Smooth muscle cell (in vitro differentiated cells): ENCODE results near the gene NELL1. TPM values are rescaled to one million over a fixed set of nuclear protein-coding genes. Genes with fewer than 3 reads are reported as not detected.
"Not testable (repeated sequence)": the region's sequence is repeated elsewhere in the genome, so short reads cannot be mapped to it uniquely, and the experiment has no call there.

Source experiments
- DNase-seq: peaks from one replicate; lab custom pipeline; 2025; ENCODE audit not compliant: unreplicated experiment; lab: John Stamatoyannopoulos, UW
- H2AFZ ChIP-seq: fragments of 200-600 bp; sonication (generic); 2 replicates; pipeline ENCODE4 v1.6.0; 2016; ENCODE audit warnings: antibody characterized with exemption, low read depth, mild to moderate bottlenecking
- H3F3A ChIP-seq: fragments of 200-600 bp; sonication (generic); 2 replicates; pipeline ENCODE4 v1.6.0; 2017; ENCODE audit warnings: antibody characterized with exemption, low read depth
- H3K27ac ChIP-seq: fragments of 200-600 bp; sonication (generic); 2 replicates; pipeline ENCODE4 v1.5.1; 2016; ENCODE audit warnings: low read depth, mild to moderate bottlenecking
- H3K27me3 ChIP-seq: fragments of 200-600 bp; sonication (generic); 2 replicates; pipeline ENCODE4 v1.6.1; 2016; ENCODE audit warnings: low read depth, mild to moderate bottlenecking
- H3K36me3 ChIP-seq: fragments of 200-600 bp; sonication (generic); 2 replicates; pipeline ENCODE4 v1.5.1; 2016; ENCODE audit warnings: low read depth
- H3K4me1 ChIP-seq: fragments of 200-600 bp; sonication (generic); 2 replicates; pipeline ENCODE4 v1.5.1; 2016; ENCODE audit warnings: low read depth
- H3K4me2 ChIP-seq: fragments of 200-600 bp; sonication (generic); 2 replicates; pipeline ENCODE4 v1.6.0; 2016; ENCODE audit warnings: mild to moderate bottlenecking
- H3K4me3 ChIP-seq: fragments of 200-600 bp; sonication (generic); 2 replicates; pipeline ENCODE4 v1.5.1; 2016; ENCODE audit warnings: mild to moderate bottlenecking
- H3K79me2 ChIP-seq: fragments of 200-600 bp; sonication (generic); 2 replicates; pipeline ENCODE4 v1.6.0; 2016; ENCODE audit warnings: low read depth, mild to moderate bottlenecking
- H3K9ac ChIP-seq: fragments of 200-600 bp; sonication (generic); 2 replicates; pipeline ENCODE4 v1.6.0; 2016; ENCODE audit warnings: low read depth
- H3K9me3 ChIP-seq: fragments of 200-600 bp; sonication (generic); replicated peaks from 2 replicates; pipeline ENCODE4 v1.5.1; 2016; ENCODE audit warnings: low read depth
- H4K20me1 ChIP-seq: fragments of 200-600 bp; sonication (generic); 2 replicates; pipeline ENCODE4 v1.6.0; 2016; ENCODE audit warnings: low read depth
- whole genome bisulfite sequencing: methylation state at CpG from one replicate; pipeline ENCODE4 v1.1.7; 2016; ENCODE audit warnings: low lambda C conversion rate; 5-methylcytosine and 5-hydroxymethylcytosine counted together
- polyA plus RNA-seq: library from polyadenylated mRNA; unstranded; fragments of >200 nt; fragmentation: Nextera tagmentation; extraction: Ambion mirVana; gene quantifications from 2 replicates; pipeline ENCODE4 v1.2.1, GENCODE V29; 2016
- total RNA-seq: library from RNA; depleted of rRNA; stranded (reverse); fragments of >200 nt; gene quantifications from 2 replicates; pipeline ENCODE4 v1.2.3, GENCODE V29; 2014
- TF ChIP-seq, protein P1 (sequence below): fragments of 200-600 bp; sonication (generic); IDR thresholded peaks from 2 replicates; pipeline ENCODE4 v1.5.1; 2017; ENCODE audit warnings: borderline replicate concordance, mild to moderate bottlenecking, antibody characterized with exemption; ENCODE audit not compliant: insufficient read depth, poor library complexity, severe bottlenecking

The NELL1 gene
- total and polyA plus RNA-seq, 2 experiments from 2014 or later: not detected

DNA sequence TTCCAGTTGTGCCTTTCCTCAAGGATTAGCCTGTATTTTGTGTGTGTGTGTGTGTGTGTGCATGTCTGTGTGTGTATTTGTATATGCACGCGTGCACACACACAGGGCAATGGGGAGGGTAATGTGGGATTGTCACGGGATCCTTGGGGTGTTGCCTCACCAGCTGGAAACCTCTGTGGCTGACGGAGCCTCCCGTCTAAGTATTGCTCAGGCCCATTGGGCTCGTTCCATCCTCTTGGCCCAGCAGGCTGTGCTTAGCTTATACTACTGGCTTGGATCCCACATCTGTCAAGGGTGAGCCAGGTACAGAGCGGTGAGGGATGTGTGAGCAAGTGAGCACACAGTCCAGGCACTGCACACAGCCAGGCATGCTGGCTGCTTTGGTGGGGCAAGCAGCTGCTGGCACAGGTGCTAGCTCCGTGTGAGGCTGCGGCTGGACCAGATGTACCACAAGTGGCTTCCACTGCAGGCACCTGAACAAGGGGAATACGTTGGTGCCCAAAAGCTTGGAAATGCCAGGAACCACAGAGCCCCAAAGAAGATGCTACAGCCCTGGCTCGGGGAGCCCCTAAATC, 462.8 kb downstream of the NELL1 start:
- H3K9me3 ChIP-seq: no peaks in the 10 kb centered on the region
- H3K4me2 ChIP-seq: no peak overlapping the region
- no peaks in the 10 kb centered on the region for H4K20me1 ChIP-seq
- no peaks in the 10 kb centered on the region for H3K36me3 ChIP-seq
- no peaks in the 10 kb centered on the region for H3K79me2 ChIP-seq
- no peak overlapping the region for H3K9ac ChIP-seq
- no peak overlapping the region for H3K27ac ChIP-seq
- no peaks in the 10 kb centered on the region for H3F3A ChIP-seq
- no peak for DNase-seq
- no peak overlapping the region for H3K4me3 ChIP-seq
- H2AFZ ChIP-seq: no peak overlapping the region
- no peaks in the 10 kb centered on the region for H3K4me1 ChIP-seq
- whole genome bisulfite sequencing: 91% methylated on average over 11 of the region's 11 CpGs
- TF ChIP-seq, protein P1, sequence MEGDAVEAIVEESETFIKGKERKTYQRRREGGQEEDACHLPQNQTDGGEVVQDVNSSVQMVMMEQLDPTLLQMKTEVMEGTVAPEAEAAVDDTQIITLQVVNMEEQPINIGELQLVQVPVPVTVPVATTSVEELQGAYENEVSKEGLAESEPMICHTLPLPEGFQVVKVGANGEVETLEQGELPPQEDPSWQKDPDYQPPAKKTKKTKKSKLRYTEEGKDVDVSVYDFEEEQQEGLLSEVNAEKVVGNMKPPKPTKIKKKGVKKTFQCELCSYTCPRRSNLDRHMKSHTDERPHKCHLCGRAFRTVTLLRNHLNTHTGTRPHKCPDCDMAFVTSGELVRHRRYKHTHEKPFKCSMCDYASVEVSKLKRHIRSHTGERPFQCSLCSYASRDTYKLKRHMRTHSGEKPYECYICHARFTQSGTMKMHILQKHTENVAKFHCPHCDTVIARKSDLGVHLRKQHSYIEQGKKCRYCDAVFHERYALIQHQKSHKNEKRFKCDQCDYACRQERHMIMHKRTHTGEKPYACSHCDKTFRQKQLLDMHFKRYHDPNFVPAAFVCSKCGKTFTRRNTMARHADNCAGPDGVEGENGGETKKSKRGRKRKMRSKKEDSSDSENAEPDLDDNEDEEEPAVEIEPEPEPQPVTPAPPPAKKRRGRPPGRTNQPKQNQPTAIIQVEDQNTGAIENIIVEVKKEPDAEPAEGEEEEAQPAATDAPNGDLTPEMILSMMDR: no peak
- H3K27me3 ChIP-seq: no peaks in the 10 kb centered on the region

DNA sequence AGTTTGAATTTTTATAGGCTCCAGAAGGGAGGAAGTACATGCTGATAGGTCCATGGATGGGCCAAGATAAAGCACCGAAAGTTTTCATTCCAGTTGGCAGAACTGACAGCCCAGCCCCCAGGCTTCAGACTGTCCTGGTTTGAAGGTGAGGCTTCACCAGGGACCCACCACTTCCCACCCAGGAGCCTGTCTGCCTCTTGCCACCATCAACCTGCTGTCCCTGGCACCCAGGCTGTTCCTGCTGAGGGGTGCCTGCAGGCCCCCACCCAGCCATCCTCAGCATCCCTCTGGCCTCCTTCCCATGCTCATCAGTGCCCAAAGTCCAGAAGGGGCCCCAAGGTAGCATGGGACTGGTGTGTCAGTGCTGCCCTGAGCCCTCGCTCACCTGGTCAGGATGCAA, 463.9 kb downstream of the NELL1 start:
- Histone ChIP-seq H3F3A (no peaks in the 10 kb centered on the region), H2AFZ (no peak overlapping the region), H3K27me3 (no peaks in the 10 kb centered on the region), H3K27ac (no peak overlapping the region), H3K9ac (no peak overlapping the region), H3K36me3 (no peaks in the 10 kb centered on the region), H3K79me2 (no peaks in the 10 kb centered on the region), H3K4me1 (no peaks in the 10 kb centered on the region), H3K4me3 (no peak overlapping the region), H3K4me2 (no peak overlapping the region), H3K9me3 (no peaks in the 10 kb centered on the region), H4K20me1 (no peaks in the 10 kb centered on the region)
- no peak for DNase-seq
- WGBS: 96% methylated on average over 2 of the region's 2 CpGs
- TF ChIP-seq, protein P1: no peak

DNA sequence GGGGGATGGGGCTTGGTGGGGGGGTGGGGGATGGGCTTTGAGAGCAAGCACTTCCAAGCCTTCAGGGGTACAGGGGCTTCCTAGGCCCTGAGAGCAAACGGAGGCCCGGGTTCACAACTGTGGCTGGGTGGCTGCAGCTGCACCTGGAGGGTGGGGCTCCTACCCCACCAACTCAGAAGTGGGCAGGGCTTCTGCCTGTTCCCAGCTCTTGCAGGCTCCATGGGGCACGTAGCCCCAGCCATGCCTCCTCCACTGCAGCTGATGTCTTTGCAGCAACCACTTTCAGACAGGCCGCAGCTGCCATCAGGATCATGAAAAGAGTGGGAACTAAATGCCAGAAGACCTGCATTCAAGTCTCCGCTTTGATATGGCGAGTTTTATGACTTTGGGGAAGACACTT, 464.3 kb downstream of the NELL1 start:
- Histone ChIP-seq H3K79me2 (no peaks in the 10 kb centered on the region), H2AFZ (no peak overlapping the region), H3K27me3 (no peaks in the 10 kb centered on the region), H4K20me1 (no peaks in the 10 kb centered on the region), H3K4me3 (no peak overlapping the region), H3K9ac (no peak overlapping the region), H3K9me3 (no peaks in the 10 kb centered on the region), H3F3A (no peaks in the 10 kb centered on the region), H3K4me1 (no peaks in the 10 kb centered on the region), H3K4me2 (no peak overlapping the region), H3K36me3 (no peaks in the 10 kb centered on the region), H3K27ac (no peak overlapping the region)
- TF ChIP-seq, protein P1: no peak
- 91% methylated on average over 6 of the region's 6 CpGs for WGBS
- DNase-seq: no peak

DNA sequence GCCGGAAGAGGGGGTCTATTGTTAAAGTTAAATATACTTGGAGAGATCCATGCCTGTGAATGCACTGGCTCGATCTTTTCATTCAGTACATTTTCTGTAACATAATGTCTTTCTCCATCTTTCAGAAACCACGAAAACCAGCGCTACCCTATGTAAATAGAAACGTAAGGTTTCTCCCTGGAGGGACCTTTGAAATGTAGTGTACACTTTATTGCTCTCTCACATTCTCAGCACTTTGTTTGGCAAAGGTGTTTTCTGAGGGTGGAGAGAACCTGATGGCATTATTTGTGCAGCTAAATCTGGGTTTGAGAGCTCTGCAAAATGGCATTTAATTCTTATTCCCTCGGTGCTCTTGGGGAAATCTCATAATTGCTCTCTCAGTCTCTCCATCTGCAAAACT, 468.4 kb downstream of the NELL1 start:
- DNase-seq: no peak
- Histone ChIP-seq H3K27me3 (no peaks in the 10 kb centered on the region), H3K4me3 (no peak overlapping the region), H3K27ac (no peak overlapping the region), H3K36me3 (no peaks in the 10 kb centered on the region), H4K20me1 (no peaks in the 10 kb centered on the region), H3K4me2 (no peak overlapping the region), H3F3A (no peaks in the 10 kb centered on the region), H3K79me2 (no peaks in the 10 kb centered on the region), H2AFZ (no peak overlapping the region), H3K4me1 (no peaks in the 10 kb centered on the region), H3K9me3 (no peaks in the 10 kb centered on the region), H3K9ac (no peak overlapping the region)
- 87% methylated on average over 6 of the region's 6 CpGs for WGBS
- TF ChIP-seq, protein P1: no peak

DNA sequence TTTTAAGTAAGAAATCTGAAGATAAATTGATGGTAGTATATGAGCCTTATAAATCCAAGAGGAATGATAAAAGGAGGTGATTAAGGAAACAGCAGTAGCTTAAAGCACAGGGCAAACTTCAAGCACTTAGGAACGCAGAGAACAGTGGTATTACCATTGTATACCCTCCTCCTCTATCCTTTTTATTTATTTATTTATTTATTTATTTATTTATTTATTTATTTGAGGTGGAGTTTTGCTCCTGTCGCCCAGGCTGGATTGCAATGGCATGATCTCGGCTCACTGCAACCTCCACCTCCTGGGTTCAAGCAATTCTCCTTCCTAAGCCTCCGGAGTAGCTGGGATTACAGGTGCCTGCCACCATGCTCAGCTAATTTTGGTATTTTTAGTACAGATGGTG, 472.2 kb downstream of the NELL1 start:
- not testable (repeated sequence) for H3K36me3 ChIP-seq, H4K20me1 ChIP-seq, DNase-seq, H3K27me3 ChIP-seq, H3K27ac ChIP-seq, H3K9me3 ChIP-seq, H3K4me2 ChIP-seq, H3K79me2 ChIP-seq, H3F3A ChIP-seq, H3K4me3 ChIP-seq, H3K4me1 ChIP-seq, H2AFZ ChIP-seq, H3K9ac ChIP-seq
- 89% methylated on average over 4 of the region's 4 CpGs for WGBS
